H9 (cell line): ENCODE data around the gene ZNF296. TPM values are rescaled to one million over a fixed set of nuclear protein-coding genes. Genes with fewer than 3 reads are reported as not detected.

Source experiments
- DNase-seq: peaks from one replicate; pipeline ENCODE4 v3.0.0-alpha.2; 2017
- H2AFZ ChIP-seq: one replicate; pipeline ENCODE4 v1.6.1; 2013; ENCODE audit warnings: mild to moderate bottlenecking, low read length, control low read depth, moderate library complexity
- H2AK5ac ChIP-seq: 2 replicates; pipeline ENCODE4 v1.6.1; 2013; ENCODE audit warnings: low read length, control low read depth, mixed read lengths; ENCODE audit not compliant: insufficient read length
- H2BK120ac ChIP-seq: one replicate; pipeline ENCODE4 v1.6.1; 2013; ENCODE audit warnings: low read depth, mild to moderate bottlenecking, low read length, control low read depth, inconsistent platforms; ENCODE audit not compliant: poor library complexity, severe bottlenecking
- H2BK12ac ChIP-seq: 2 replicates; pipeline ENCODE4 v1.6.1; 2013; ENCODE audit warnings: low read length, control low read depth, mixed read lengths, low read depth; ENCODE audit not compliant: insufficient read length
- H2BK15ac ChIP-seq: 2 replicates; pipeline ENCODE4 v1.6.1; 2013; ENCODE audit warnings: low read depth, low read length, control low read depth
- H2BK20ac ChIP-seq: one replicate; pipeline ENCODE4 v1.6.1; 2013; ENCODE audit warnings: low read depth, mild to moderate bottlenecking, low read length, control low read depth, inconsistent platforms; ENCODE audit not compliant: poor library complexity, severe bottlenecking
- H2BK5ac ChIP-seq: 2 replicates; pipeline ENCODE4 v1.6.1; 2013; ENCODE audit warnings: low read length, control low read depth, mixed read lengths; ENCODE audit not compliant: insufficient read length
- H3K14ac ChIP-seq: 2 replicates; pipeline ENCODE4 v1.6.1; 2013; ENCODE audit warnings: low read length, control low read depth; ENCODE audit not compliant: insufficient read depth
- H3K18ac ChIP-seq: 2 replicates; pipeline ENCODE4 v1.6.1; 2013; ENCODE audit warnings: low read depth, mild to moderate bottlenecking, mixed read lengths, low read length, control low read depth; ENCODE audit not compliant: insufficient read length
- H3K23ac ChIP-seq: 2 replicates; pipeline ENCODE4 v1.6.1; 2013; ENCODE audit warnings: low read length, control low read depth, mixed read lengths, low read depth; ENCODE audit not compliant: insufficient read length
- H3K23me2 ChIP-seq: 2 replicates; pipeline ENCODE4 v1.6.1; 2013; ENCODE audit warnings: low read depth, mild to moderate bottlenecking, mixed read lengths, low read length, control low read depth; ENCODE audit not compliant: insufficient read length, poor library complexity, severe bottlenecking
- H3K27ac ChIP-seq: 2 replicates; pipeline ENCODE4 v1.5.1; 2013; ENCODE audit warnings: low read length, control low read depth, mixed read lengths, low read depth; ENCODE audit not compliant: insufficient read length
- H3K27me3 ChIP-seq: 2 replicates; pipeline ENCODE4 v1.6.1; 2013; ENCODE audit warnings: low read length, control low read depth, inconsistent platforms; ENCODE audit not compliant: insufficient read depth
- H3K4ac ChIP-seq: 2 replicates; pipeline ENCODE4 v1.6.1; 2013; ENCODE audit warnings: low read depth, mild to moderate bottlenecking, control low read depth, inconsistent platforms, low read length, moderate library complexity
- H3K4me1 ChIP-seq: 2 replicates; pipeline ENCODE4 v1.6.1; 2013; ENCODE audit warnings: low read length, control low read depth, inconsistent platforms; ENCODE audit not compliant: insufficient read depth
- H3K4me2 ChIP-seq: 2 replicates; pipeline ENCODE4 v1.6.1; 2013; ENCODE audit warnings: low read length, control low read depth, mixed read lengths; ENCODE audit not compliant: insufficient read length, insufficient read depth
- H3K56ac ChIP-seq: 2 replicates; pipeline ENCODE4 v1.6.1; 2013; ENCODE audit warnings: low read depth, mild to moderate bottlenecking, mixed read lengths, low read length, control low read depth; ENCODE audit not compliant: insufficient read length
- H3K79me1 ChIP-seq: 2 replicates; pipeline ENCODE4 v1.6.1; 2013; ENCODE audit warnings: low read depth, mild to moderate bottlenecking, moderate library complexity, low read length, control low read depth, inconsistent platforms; ENCODE audit not compliant: insufficient read depth, poor library complexity, severe bottlenecking
- H3K79me2 ChIP-seq: 2 replicates; pipeline ENCODE4 v1.6.1; 2013; ENCODE audit warnings: low read length, control low read depth, inconsistent platforms; ENCODE audit not compliant: insufficient read depth
- H3K9ac ChIP-seq: 2 replicates; pipeline ENCODE4 v1.6.1; 2013; ENCODE audit warnings: low read length, control low read depth, mixed read lengths; ENCODE audit not compliant: insufficient read length; ENCODE audit errors: extremely low read depth
- H3K9me3 ChIP-seq: one replicate; pipeline ENCODE4 v1.6.1; 2013; ENCODE audit warnings: low read depth, low read length, inconsistent platforms; ENCODE audit not compliant: control insufficient read depth
- H3T11ph ChIP-seq: one replicate; pipeline ENCODE4 v1.6.1; 2013; ENCODE audit warnings: mild to moderate bottlenecking, low read length, control low read depth, inconsistent platforms
- H4K20me1 ChIP-seq: one replicate; pipeline ENCODE4 v1.6.1; 2013; ENCODE audit not compliant: control insufficient read depth, insufficient read length, insufficient read depth
- H4K5ac ChIP-seq: 2 replicates; pipeline ENCODE4 v1.6.1; 2013; ENCODE audit warnings: low read depth, mild to moderate bottlenecking, mixed read lengths, low read length, control low read depth; ENCODE audit not compliant: insufficient read length
- H4K8ac ChIP-seq: replicated peaks from 2 replicates; pipeline ENCODE4 v1.6.1; 2013; ENCODE audit warnings: low read length, control low read depth, mixed read lengths, low read depth; ENCODE audit not compliant: insufficient read length
- H4K91ac ChIP-seq: 2 replicates; pipeline ENCODE4 v1.6.1; 2013; ENCODE audit warnings: low read depth, mild to moderate bottlenecking, moderate library complexity, mixed read lengths, low read length, control low read depth; ENCODE audit not compliant: insufficient read length
- H3K27ac Mint-ChIP-seq, 3 experiments: 2 replicates in 2 of 3; 3 replicates in 1 of 3; pipeline ENCODE4 v1.8.0; 2020 to 2021; ENCODE audit warnings: mixed read lengths in 3 of 3, mild to moderate bottlenecking in 1 of 3, moderate library complexity in 1 of 3
- H3K27me3 Mint-ChIP-seq: 2 replicates; pipeline ENCODE4 v1.8.0; 2021; ENCODE audit warnings: low read depth, mild to moderate bottlenecking, moderate library complexity, mixed read lengths
- H3K36me3 Mint-ChIP-seq, 3 experiments: 2 replicates in 2 of 3; 3 replicates in 1 of 3; pipeline ENCODE4 v1.8.0; 2020 to 2021; ENCODE audit warnings: low read depth in 3 of 3, mixed read lengths in 3 of 3; ENCODE audit not compliant: insufficient read depth in 1 of 3
- H3K4me1 Mint-ChIP-seq, 2 experiments: 2 replicates each; pipeline ENCODE4 v1.8.0; 2020; ENCODE audit warnings: mixed read lengths in 2 of 2
- H3K4me3 Mint-ChIP-seq, 2 experiments: 2 replicates in 1 of 2; 3 replicates in 1 of 2; pipeline ENCODE4 v1.8.0; 2020 to 2021; ENCODE audit warnings: mild to moderate bottlenecking in 2 of 2, mixed read lengths in 2 of 2, moderate library complexity in 1 of 2
- H3K9me3 Mint-ChIP-seq, 2 experiments: 2 replicates in 1 of 2; 3 replicates in 1 of 2; pipeline ENCODE4 v1.8.0; 2020; ENCODE audit warnings: mild to moderate bottlenecking in 2 of 2, mixed read lengths in 2 of 2, moderate library complexity in 1 of 2
- WGBS: extraction: QIAGEN DNeasy Blood & Tissue Kit; methylation state at CpG from one replicate; pipeline ENCODE4 v1.1.7; 2013; ENCODE audit warnings: missing lambda C conversion rate, low lambda C conversion rate, mixed read lengths; ENCODE audit not compliant: insufficient read length; ENCODE audit errors: extremely low coverage; 5-methylcytosine and 5-hydroxymethylcytosine counted together
- total RNA-seq: library from RNA; stranded (reverse); gene quantifications from 2 replicates; pipeline ENCODE4 v1.2.1, GENCODE V29; 2021
- TF ChIP-seq, protein P1 (sequence below): fragments of 200-600 bp; sonication (generic); conservative IDR thresholded peaks from 3 replicates; pipeline ENCODE4 v1.8.0; 2021; ENCODE audit warnings: antibody characterized with exemption, mild to moderate bottlenecking

ZNF296 gene
- total RNA-seq, 1 experiment from 2014 or later: 14.8 TPM

DNA sequence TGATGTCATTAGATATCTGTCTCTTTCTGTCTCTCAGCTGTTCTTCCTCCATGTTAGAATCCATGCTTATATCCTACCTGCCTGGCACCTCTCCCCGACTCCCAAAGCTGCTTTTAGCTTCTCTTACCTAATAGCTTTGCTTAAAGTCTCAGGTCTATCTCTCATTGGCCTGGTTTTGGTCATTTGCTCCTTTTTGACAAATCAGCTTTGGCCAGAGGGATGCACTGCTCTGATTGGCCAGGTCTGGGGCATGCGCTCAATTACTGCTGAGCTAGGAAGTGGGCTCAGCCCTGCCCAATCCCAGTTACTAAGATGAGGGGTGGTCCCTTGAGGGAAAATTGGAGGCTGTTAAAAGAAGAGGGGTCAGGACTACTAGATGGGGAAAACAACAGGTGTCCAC lies 48.9 kb downstream of the ZNF296 start:
- TF ChIP-seq, protein P1, sequence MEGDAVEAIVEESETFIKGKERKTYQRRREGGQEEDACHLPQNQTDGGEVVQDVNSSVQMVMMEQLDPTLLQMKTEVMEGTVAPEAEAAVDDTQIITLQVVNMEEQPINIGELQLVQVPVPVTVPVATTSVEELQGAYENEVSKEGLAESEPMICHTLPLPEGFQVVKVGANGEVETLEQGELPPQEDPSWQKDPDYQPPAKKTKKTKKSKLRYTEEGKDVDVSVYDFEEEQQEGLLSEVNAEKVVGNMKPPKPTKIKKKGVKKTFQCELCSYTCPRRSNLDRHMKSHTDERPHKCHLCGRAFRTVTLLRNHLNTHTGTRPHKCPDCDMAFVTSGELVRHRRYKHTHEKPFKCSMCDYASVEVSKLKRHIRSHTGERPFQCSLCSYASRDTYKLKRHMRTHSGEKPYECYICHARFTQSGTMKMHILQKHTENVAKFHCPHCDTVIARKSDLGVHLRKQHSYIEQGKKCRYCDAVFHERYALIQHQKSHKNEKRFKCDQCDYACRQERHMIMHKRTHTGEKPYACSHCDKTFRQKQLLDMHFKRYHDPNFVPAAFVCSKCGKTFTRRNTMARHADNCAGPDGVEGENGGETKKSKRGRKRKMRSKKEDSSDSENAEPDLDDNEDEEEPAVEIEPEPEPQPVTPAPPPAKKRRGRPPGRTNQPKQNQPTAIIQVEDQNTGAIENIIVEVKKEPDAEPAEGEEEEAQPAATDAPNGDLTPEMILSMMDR: no peak
- Histone ChIP-seq H4K91ac (no peak overlapping the region), H2BK15ac (no peak overlapping the region), H4K8ac (no peak overlapping the region), H3K4me1 (no peaks in the 10 kb centered on the region), H3K14ac (no peak overlapping the region), H3K9me3 (no peaks in the 10 kb centered on the region), H2BK12ac (no peak overlapping the region), H4K20me1 (no peaks in the 10 kb centered on the region), H3K27me3 (no peaks in the 10 kb centered on the region), H3K4me2 (no peak overlapping the region), H4K5ac (no peak overlapping the region), H3K56ac (no peak overlapping the region), H3K27ac (no peak overlapping the region), H3K79me2 (no peaks in the 10 kb centered on the region), H3K4ac (no peak overlapping the region), H2BK20ac (no peak overlapping the region), H2AK5ac (no peak overlapping the region), H2BK5ac (no peak overlapping the region), H3K9ac (no peak overlapping the region), H3K23ac (no peak overlapping the region), H3T11ph (no peak overlapping the region), H3K23me2 (no peaks in the 10 kb centered on the region), H3K18ac (no peak overlapping the region), H2BK120ac (no peak overlapping the region), H2AFZ (no peak overlapping the region), H3K79me1 (no peaks in the 10 kb centered on the region)
- H3K36me3 Mint-ChIP-seq: peaks cover 2 to 23% (median 17%) of the 10 kb centered on the region in 3 experiments; a peak in 6 of 7 replicates
- H3K4me1 Mint-ChIP-seq: no peaks in the 10 kb centered on the region
- H3K9me3 Mint-ChIP-seq: peaks cover 0 to 3% of the 10 kb centered on the region in 2 experiments; a peak in 1 of 5 replicates
- peak overlapping the region in 1 of 3 experiments; percentile 64; a peak in 1 of 7 replicates for H3K27ac Mint-ChIP-seq
- WGBS: no CpG with 5 or more reads among the region's 2 CpGs
- H3K4me3 Mint-ChIP-seq: no peak overlapping the region; a peak in 1 of 5 replicates
- DNase-seq: no peak
- no peaks in the 10 kb centered on the region for H3K27me3 Mint-ChIP-seq
